Activated CD8-positive, alpha-beta T cell treated with anti-CD3 and anti-CD28 coated beads, Interleukin-2, amount 10 ng/mL, durations not matched to agents 7 days and 5 days (primary cell): ENCODE results near the gene COL21A1. TPM values are rescaled to one million over a fixed set of nuclear protein-coding genes. Genes with fewer than 3 reads are reported as not detected.

ENCODE experiments used
- ATAC-seq: fragments of 150-1000 bp; cut with Tn5 transposase; one replicate; pipeline ENCODE4 v1.10.0; 2021; ENCODE audit warnings: moderate library complexity
- CTCF ChIA-PET: fragments of 350-600 bp; sonication (Branson Sonifier 250); formaldehyde crosslinking; loops from one replicate; lab custom pipeline; 2021; ENCODE audit warnings: antibody characterized with exemption; lab: Charles Lee
- POLR2A ChIA-PET: fragments of 350-600 bp; sonication (Branson Sonifier 250); formaldehyde crosslinking; loops from one replicate; lab custom pipeline; 2021; ENCODE audit warnings: antibody characterized with exemption; lab: Charles Lee
- DNase-seq: peaks from one replicate; pipeline ENCODE4 v3.0.0-alpha.2; 2020
- H3K27ac Mint-ChIP-seq: one replicate; pipeline ENCODE4 v1.8.0; 2021; ENCODE audit warnings: mild to moderate bottlenecking, mixed read lengths
- H3K27me3 Mint-ChIP-seq: one replicate; pipeline ENCODE4 v1.8.0; 2021; ENCODE audit warnings: low read depth, mixed read lengths
- H3K36me3 Mint-ChIP-seq: one replicate; pipeline ENCODE4 v1.8.0; 2021; ENCODE audit warnings: low read depth, mixed read lengths
- H3K4me1 Mint-ChIP-seq: one replicate; pipeline ENCODE4 v1.8.0; 2021; ENCODE audit warnings: low read depth, mixed read lengths
- H3K4me3 Mint-ChIP-seq: one replicate; pipeline ENCODE4 v1.8.0; 2021; ENCODE audit warnings: mild to moderate bottlenecking, mixed read lengths
- H3K9me3 Mint-ChIP-seq: one replicate; pipeline ENCODE4 v1.8.0; 2022; ENCODE audit warnings: mixed read lengths; ENCODE audit not compliant: insufficient read depth
- total RNA-seq, 2 experiments: library from RNA; stranded (reverse); gene quantifications; one replicate each; pipeline ENCODE4 v1.2.3, GENCODE V29; 2021

The COL21A1 gene
- total RNA-seq, 2 experiments from 2014 or later: not detected

GRCh38 chr6:56214703-56215101, 32.7 kb downstream of the COL21A1 start:
- no peaks in the 10 kb centered on the region for H3K9me3 Mint-ChIP-seq
- no peak for ATAC-seq
- no peak overlapping the region for H3K27ac Mint-ChIP-seq
- no peak for DNase-seq
- no peaks in the 10 kb centered on the region for H3K4me1 Mint-ChIP-seq
- CTCF ChIA-PET: no interaction called here
- POLR2A ChIA-PET: no interaction called here
- no peaks in the 10 kb centered on the region for H3K27me3 Mint-ChIP-seq
- H3K4me3 Mint-ChIP-seq: no peak overlapping the region
- H3K36me3 Mint-ChIP-seq: no peaks in the 10 kb centered on the region

GRCh38 chr6:56214041-56214702, 33.2 kb downstream of the COL21A1 start:
- H3K36me3 Mint-ChIP-seq: no peaks in the 10 kb centered on the region
- H3K9me3 Mint-ChIP-seq: no peaks in the 10 kb centered on the region
- no peaks in the 10 kb centered on the region for H3K27me3 Mint-ChIP-seq
- H3K4me1 Mint-ChIP-seq: no peaks in the 10 kb centered on the region
- ATAC-seq (no peak), DNase-seq (no peak)
- H3K27ac Mint-ChIP-seq: no peak overlapping the region
- CTCF ChIA-PET: no interaction called here
- POLR2A ChIA-PET: no interaction called here
- H3K4me3 Mint-ChIP-seq: no peak overlapping the region

GRCh38 chr6:56211724-56212123, 35.7 kb downstream of the COL21A1 start:
- ChIA-PET POLR2A (no interaction called here), CTCF (no interaction called here)
- Mint-ChIP-seq H3K27me3 (no peaks in the 10 kb centered on the region), H3K4me3 (no peak overlapping the region), H3K27ac (no peak overlapping the region), H3K4me1 (no peaks in the 10 kb centered on the region), H3K36me3 (no peaks in the 10 kb centered on the region), H3K9me3 (no peaks in the 10 kb centered on the region)
- no peak for DNase-seq
- no peak for ATAC-seq

GRCh38 chr6:56204134-56204533, 43.2 kb downstream of the COL21A1 start:
- DNase-seq (no peak), ATAC-seq (no peak)
- POLR2A ChIA-PET: no interaction called here
- H3K36me3 Mint-ChIP-seq: no peaks in the 10 kb centered on the region
- CTCF ChIA-PET: no interaction called here
- H3K27me3 Mint-ChIP-seq: no peaks in the 10 kb centered on the region
- no peak overlapping the region for H3K27ac Mint-ChIP-seq
- no peaks in the 10 kb centered on the region for H3K4me1 Mint-ChIP-seq
- H3K4me3 Mint-ChIP-seq: no peak overlapping the region
- H3K9me3 Mint-ChIP-seq: peaks cover 19% of the 10 kb centered on the region

GRCh38 chr6:56199956-56200355, 47.4 kb downstream of the COL21A1 start:
- peaks cover 22% of the 10 kb centered on the region for H3K9me3 Mint-ChIP-seq
- CTCF ChIA-PET: no interaction called here
- POLR2A ChIA-PET: no interaction called here
- DNase-seq (no peak), ATAC-seq (no peak)
- no peak overlapping the region for H3K27ac Mint-ChIP-seq
- H3K4me1 Mint-ChIP-seq: no peaks in the 10 kb centered on the region
- H3K27me3 Mint-ChIP-seq: no peaks in the 10 kb centered on the region
- no peaks in the 10 kb centered on the region for H3K36me3 Mint-ChIP-seq
- no peak overlapping the region for H3K4me3 Mint-ChIP-seq

- Mint-ChIP-seq H3K9me3 (peaks cover 14% of the 10 kb centered on the region), H3K4me1 (no peaks in the 10 kb centered on the region), H3K36me3 (no peaks in the 10 kb centered on the region), H3K27ac (no peak overlapping the region), H3K27me3 (no peaks in the 10 kb centered on the region), H3K4me3 (no peak overlapping the region)
- ATAC-seq (no peak), DNase-seq (no peak)
- CTCF ChIA-PET: no interaction called here
- POLR2A ChIA-PET: no interaction called here
Observed at GRCh38 chr6:56193846-56194245, 53.5 kb downstream of the COL21A1 start.

- CTCF ChIA-PET: no interaction called here
- Mint-ChIP-seq H3K36me3 (no peaks in the 10 kb centered on the region), H3K27ac (no peak overlapping the region), H3K4me1 (no peaks in the 10 kb centered on the region), H3K4me3 (no peak overlapping the region), H3K27me3 (no peaks in the 10 kb centered on the region), H3K9me3 (peaks cover 10% of the 10 kb centered on the region)
- no peak for ATAC-seq
- POLR2A ChIA-PET: no interaction called here
- no peak for DNase-seq
Observed at GRCh38 chr6:56188429-56188828, 59.0 kb downstream of the COL21A1 start.

- ChIA-PET CTCF (no interaction called here), POLR2A (no interaction called here)
- ATAC-seq: no peak
- H3K4me1 Mint-ChIP-seq: no peaks in the 10 kb centered on the region
- DNase-seq: no peak
- no peak overlapping the region for H3K4me3 Mint-ChIP-seq
- H3K27ac Mint-ChIP-seq: no peak overlapping the region
- peaks cover 10% of the 10 kb centered on the region for H3K9me3 Mint-ChIP-seq
- H3K27me3 Mint-ChIP-seq: no peaks in the 10 kb centered on the region
- no peaks in the 10 kb centered on the region for H3K36me3 Mint-ChIP-seq
Observed at GRCh38 chr6:56187686-56188085, 59.7 kb downstream of the COL21A1 start.

GRCh38 chr6:56176741-56177140, 70.6 kb downstream of the COL21A1 start:
- Mint-ChIP-seq H3K4me1 (no peaks in the 10 kb centered on the region), H3K36me3 (no peaks in the 10 kb centered on the region), H3K9me3 (peaks cover 17% of the 10 kb centered on the region), H3K4me3 (no peak overlapping the region), H3K27ac (no peak overlapping the region), H3K27me3 (no peaks in the 10 kb centered on the region)
- no peak for DNase-seq
- POLR2A ChIA-PET: no interaction called here
- CTCF ChIA-PET: no interaction called here
- ATAC-seq: no peak

- H3K27me3 Mint-ChIP-seq: no peaks in the 10 kb centered on the region
- ATAC-seq: no peak
- no peaks in the 10 kb centered on the region for H3K36me3 Mint-ChIP-seq
- DNase-seq: no peak
- H3K4me3 Mint-ChIP-seq: no peak overlapping the region
- CTCF ChIA-PET: no interaction called here
- no peaks in the 10 kb centered on the region for H3K4me1 Mint-ChIP-seq
- peaks cover 32% of the 10 kb centered on the region for H3K9me3 Mint-ChIP-seq
- POLR2A ChIA-PET: no interaction called here
- H3K27ac Mint-ChIP-seq: no peak overlapping the region
Observed at GRCh38 chr6:56173228-56173627, 74.2 kb downstream of the COL21A1 start.

- ChIA-PET POLR2A (no interaction called here), CTCF (no interaction called here)
- Mint-ChIP-seq H3K4me3 (no peak overlapping the region), H3K4me1 (no peaks in the 10 kb centered on the region), H3K27me3 (no peaks in the 10 kb centered on the region), H3K9me3 (peaks cover 33% of the 10 kb centered on the region), H3K27ac (no peak overlapping the region), H3K36me3 (no peaks in the 10 kb centered on the region)
- ATAC-seq: no peak
- no peak for DNase-seq
Observed at GRCh38 chr6:56172144-56172543, 75.2 kb downstream of the COL21A1 start.

- Mint-ChIP-seq H3K4me1 (no peaks in the 10 kb centered on the region), H3K27ac (no peak overlapping the region), H3K27me3 (no peaks in the 10 kb centered on the region), H3K4me3 (no peak overlapping the region), H3K9me3 (peaks cover 25% of the 10 kb centered on the region), H3K36me3 (no peaks in the 10 kb centered on the region)
- ATAC-seq: no peak
- no peak for DNase-seq
- CTCF ChIA-PET: no interaction called here
- POLR2A ChIA-PET: no interaction called here
Observed at GRCh38 chr6:56169366-56169765, 78.0 kb downstream of the COL21A1 start.

GRCh38 chr6:56168596-56168995, 78.8 kb downstream of the COL21A1 start:
- ATAC-seq: no peak
- CTCF ChIA-PET: no interaction called here
- H3K4me3 Mint-ChIP-seq: no peak overlapping the region
- H3K4me1 Mint-ChIP-seq: no peaks in the 10 kb centered on the region
- no peak for DNase-seq
- H3K27me3 Mint-ChIP-seq: no peaks in the 10 kb centered on the region
- H3K36me3 Mint-ChIP-seq: no peaks in the 10 kb centered on the region
- H3K9me3 Mint-ChIP-seq: peaks cover 19% of the 10 kb centered on the region
- no peak overlapping the region for H3K27ac Mint-ChIP-seq
- POLR2A ChIA-PET: no interaction called here
